RWPE1 (cell line): ENCODE results near the gene SORT1.

Experiments used
- CTCF ChIA-PET: fragments of 350-600 bp; sonication (Branson Sonifier 250); formaldehyde crosslinking; extraction: SDS; loops from one replicate; lab custom pipeline; 2021; lab: Yijun Ruan, JAX
- POLR2A ChIA-PET: fragments of 400-600 bp; formaldehyde crosslinking; extraction: SDS; loops from one replicate; lab custom pipeline; 2020; ENCODE audit warnings: antibody characterized with exemption; ENCODE audit not compliant: low non-redundant PET; lab: Yijun Ruan, JAX
- DNase-seq: peaks from one replicate; pipeline ENCODE4 v3.0.0; 2012; ENCODE audit warnings: low spot score
- H3K27ac ChIP-seq: fragments of 450-650 bp; 2 replicates; pipeline ENCODE4 v1.5.1; 2017
- CTCF ChIP-seq: fragments of 450-650 bp; conservative IDR thresholded peaks from 2 replicates; pipeline ENCODE4 v1.5.1; 2017; ENCODE audit warnings: low read depth, mild to moderate bottlenecking

SORT1 gene

GRCh38 chr1:109423498-109423897 lies 25.8 kb upstream of the SORT1 start:
- no peak overlapping the region for H3K27ac ChIP-seq
- CTCF ChIA-PET, result no interaction called here
- no peak for TF ChIP-seq CTCF
- POLR2A ChIA-PET, result no interaction called here
- no peak for DNase-seq

GRCh38 chr1:109412551-109412950 lies 14.8 kb upstream of the SORT1 start:
- no peak overlapping the region for H3K27ac ChIP-seq
- no peak for TF ChIP-seq CTCF
- CTCF ChIA-PET, result interaction anchor here (0.5 to 0.7 kb wide), 2 partner anchors 9 to 82 kb away, joined by 3 to 5 read pairs; no protein-coding TSS in a partner anchor
- DNase-seq, result no peak
- POLR2A ChIA-PET, result no interaction called here

GRCh38 chr1:109404838-109405237 lies 7.1 kb upstream of the SORT1 start:
- ChIA-PET POLR2A (no interaction called here), CTCF (interaction anchor here (0.6 kb wide), 1 partner anchor 153 kb away, joined by 3 read pairs; no protein-coding TSS in a partner anchor)
- no peak for TF ChIP-seq CTCF
- H3K27ac ChIP-seq, result no peak overlapping the region
- no peak for DNase-seq

GRCh38 chr1:109402025-109402424 lies 4.3 kb upstream of the SORT1 start:
- no peak for TF ChIP-seq CTCF
- DNase-seq, result no peak
- ChIA-PET POLR2A (no interaction called here), CTCF (interaction anchor here (0.7 to 0.9 kb wide), 2 partner anchors 21 to 151 kb away, joined by 3 read pairs; no protein-coding TSS in a partner anchor)
- no peak overlapping the region for H3K27ac ChIP-seq

- ChIA-PET POLR2A (interaction anchor here (0.5 kb wide), 1 partner anchor 287 kb away, joined by 3 read pairs; a partner anchor contains a TSS), CTCF (interaction anchor here (0.5 to 2.0 kb wide), 6 partner anchors 11 to 149 kb away, joined by 3 to 13 read pairs (median 3); no protein-coding TSS in a partner anchor)
- DNase-seq, result no peak
- H3K27ac ChIP-seq, result no peak overlapping the region
- TF ChIP-seq CTCF, result no peak
Observed at GRCh38 chr1:109400035-109400655, 2.4 kb upstream of the SORT1 start.

- peak; percentile 45 for DNase-seq
- CTCF ChIA-PET, result interaction anchor here (0.5 to 2.1 kb wide), 10 partner anchors 44 to 1719 kb away, joined by 3 to 13 read pairs (median 6); no protein-coding TSS in a partner anchor
- POLR2A ChIA-PET, result interaction anchor here (0.5 to 0.7 kb wide), 2 partner anchors 118 to 287 kb away, joined by 3 to 7 read pairs; a partner anchor contains a TSS
- TF ChIP-seq CTCF, result peak; percentile 63
- no peak overlapping the region for H3K27ac ChIP-seq
Observed at GRCh38 chr1:109399326-109399957, 1.7 kb upstream of the SORT1 start.
